Suprapubic skin (tissue), 4 donors: Measurements from ENCODE around the gene ATXN1L.

ENCODE experiments used
- POLR2A ChIP-seq, 2 donors: fragments of 450-650 bp; IDR thresholded peaks; one replicate each; pipeline ENCODE4 v1.6.1; 2017; ENCODE audit warnings: antibody characterized with exemption in 2 of 2, mild to moderate bottlenecking in 2 of 2, moderate library complexity in 2 of 2
- POLR2AphosphoS5 ChIP-seq, 3 donors: sonication (generic); formaldehyde crosslinking; IDR thresholded peaks; one replicate each; pipeline ENCODE4 v1.6.1; 2017; ENCODE audit warnings: antibody characterized with exemption in 3 of 3
- TF ChIP-seq, protein P1 (sequence below), 2 donors: fragments of 200-600 bp in 1 of 2; fragments of 450-650 bp in 1 of 2; sonication (generic) in 1 of 2; IDR thresholded peaks; one replicate each; pipeline ENCODE4 v1.5.1; 2016 to 2019; ENCODE audit warnings: antibody characterized with exemption in 2 of 2, mild to moderate bottlenecking in 1 of 2, moderate library complexity in 1 of 2

DNA sequence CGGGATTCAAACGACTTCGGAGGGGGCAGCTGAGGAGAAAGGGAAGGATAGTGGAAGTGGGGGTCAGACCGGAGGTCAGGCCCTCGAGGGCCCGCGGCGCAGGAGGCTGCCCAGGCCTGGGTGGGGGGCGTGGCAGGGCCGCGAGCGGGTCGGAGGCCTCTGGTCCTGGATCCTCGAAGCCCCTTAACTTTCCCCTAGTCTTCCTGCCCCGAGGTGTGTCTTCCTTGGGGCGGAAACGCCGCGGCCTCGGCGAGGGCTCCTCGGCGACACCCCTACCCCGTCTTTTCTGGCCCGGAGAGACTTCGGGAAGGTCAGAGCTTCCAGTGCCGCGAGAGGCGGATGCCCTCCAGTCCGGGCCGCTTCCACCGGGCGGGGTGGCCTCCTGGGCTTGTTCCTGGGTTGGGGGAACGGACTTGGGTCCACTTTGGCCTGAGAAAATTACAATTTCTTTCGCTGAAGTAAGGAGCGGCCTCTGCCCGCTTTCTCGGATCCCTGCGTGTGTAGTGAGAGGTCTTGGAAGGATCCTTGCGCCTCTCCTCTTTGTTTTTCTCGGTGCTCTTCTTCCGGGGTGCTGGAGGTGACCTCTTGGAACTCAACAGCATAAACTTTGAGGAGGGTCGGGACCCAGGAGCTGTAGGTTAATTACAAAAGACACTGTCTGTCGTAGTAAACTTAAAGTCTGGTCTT, 50.0 kb downstream of the ATXN1L start:
- TF ChIP-seq, protein P1, sequence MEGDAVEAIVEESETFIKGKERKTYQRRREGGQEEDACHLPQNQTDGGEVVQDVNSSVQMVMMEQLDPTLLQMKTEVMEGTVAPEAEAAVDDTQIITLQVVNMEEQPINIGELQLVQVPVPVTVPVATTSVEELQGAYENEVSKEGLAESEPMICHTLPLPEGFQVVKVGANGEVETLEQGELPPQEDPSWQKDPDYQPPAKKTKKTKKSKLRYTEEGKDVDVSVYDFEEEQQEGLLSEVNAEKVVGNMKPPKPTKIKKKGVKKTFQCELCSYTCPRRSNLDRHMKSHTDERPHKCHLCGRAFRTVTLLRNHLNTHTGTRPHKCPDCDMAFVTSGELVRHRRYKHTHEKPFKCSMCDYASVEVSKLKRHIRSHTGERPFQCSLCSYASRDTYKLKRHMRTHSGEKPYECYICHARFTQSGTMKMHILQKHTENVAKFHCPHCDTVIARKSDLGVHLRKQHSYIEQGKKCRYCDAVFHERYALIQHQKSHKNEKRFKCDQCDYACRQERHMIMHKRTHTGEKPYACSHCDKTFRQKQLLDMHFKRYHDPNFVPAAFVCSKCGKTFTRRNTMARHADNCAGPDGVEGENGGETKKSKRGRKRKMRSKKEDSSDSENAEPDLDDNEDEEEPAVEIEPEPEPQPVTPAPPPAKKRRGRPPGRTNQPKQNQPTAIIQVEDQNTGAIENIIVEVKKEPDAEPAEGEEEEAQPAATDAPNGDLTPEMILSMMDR (IDR thresholded peaks at IDR 0.05): no peak
- TF ChIP-seq POLR2A (IDR thresholded peaks at IDR 0.05) (no peak), POLR2AphosphoS5 (IDR thresholded peaks at IDR 0.05) (no peak)
